Tibial nerve (tissue), 4 donors: Measurements from ENCODE around the gene DNM3.

Experiments
- EP300 ChIP-seq, 2 donors: sonication (generic); formaldehyde crosslinking; IDR thresholded peaks; one replicate each; pipeline ENCODE4 v1.6.1; 2017; ENCODE audit warnings: antibody characterized with exemption in 2 of 2, mild to moderate bottlenecking in 1 of 2
- POLR2A ChIP-seq, 2 donors: fragments of 450-650 bp; IDR thresholded peaks; one replicate each; pipeline ENCODE4 v1.6.1; 2017; ENCODE audit warnings: antibody characterized with exemption in 2 of 2, mild to moderate bottlenecking in 2 of 2, moderate library complexity in 2 of 2
- TF ChIP-seq, protein P1 (sequence below), 5 experiments: fragments of 200-600 bp in 3 of 5; fragments of 450-650 bp in 2 of 5; sonication (generic) in 3 of 5; IDR thresholded peaks; one replicate each; pipeline ENCODE4 v1.5.1; 2016 to 2019; ENCODE audit warnings: antibody characterized with exemption in 5 of 5, mild to moderate bottlenecking in 3 of 5, moderate library complexity in 2 of 5

GRCh38 chr1:171904778-171905450 is 63.6 kb downstream of the DNM3 start:
- TF ChIP-seq EP300 (IDR thresholded peaks at IDR 0.05) (no peak), POLR2A (IDR thresholded peaks at IDR 0.05) (no peak)
- TF ChIP-seq, protein P1, sequence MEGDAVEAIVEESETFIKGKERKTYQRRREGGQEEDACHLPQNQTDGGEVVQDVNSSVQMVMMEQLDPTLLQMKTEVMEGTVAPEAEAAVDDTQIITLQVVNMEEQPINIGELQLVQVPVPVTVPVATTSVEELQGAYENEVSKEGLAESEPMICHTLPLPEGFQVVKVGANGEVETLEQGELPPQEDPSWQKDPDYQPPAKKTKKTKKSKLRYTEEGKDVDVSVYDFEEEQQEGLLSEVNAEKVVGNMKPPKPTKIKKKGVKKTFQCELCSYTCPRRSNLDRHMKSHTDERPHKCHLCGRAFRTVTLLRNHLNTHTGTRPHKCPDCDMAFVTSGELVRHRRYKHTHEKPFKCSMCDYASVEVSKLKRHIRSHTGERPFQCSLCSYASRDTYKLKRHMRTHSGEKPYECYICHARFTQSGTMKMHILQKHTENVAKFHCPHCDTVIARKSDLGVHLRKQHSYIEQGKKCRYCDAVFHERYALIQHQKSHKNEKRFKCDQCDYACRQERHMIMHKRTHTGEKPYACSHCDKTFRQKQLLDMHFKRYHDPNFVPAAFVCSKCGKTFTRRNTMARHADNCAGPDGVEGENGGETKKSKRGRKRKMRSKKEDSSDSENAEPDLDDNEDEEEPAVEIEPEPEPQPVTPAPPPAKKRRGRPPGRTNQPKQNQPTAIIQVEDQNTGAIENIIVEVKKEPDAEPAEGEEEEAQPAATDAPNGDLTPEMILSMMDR (IDR thresholded peaks at IDR 0.05): no peak
